Stimulated activated CD4-positive, alpha-beta T cell treated with anti-CD3 and anti-CD28 coated beads, Interleukin-1b, Interleukin-23, amount 100 ng/mL, for 4 hours (primary cell): ENCODE results near the gene LEMD1.
A peak's percentile ranks its signal among the peaks of the same experiment; 100 is the strongest.
"Not testable (repeated sequence)": the region's sequence is repeated elsewhere in the genome, so short reads cannot be mapped to it uniquely, and the experiment has no call there.

Experiments used
- DNase-seq, 2 donors: peaks; one replicate each; pipeline ENCODE4 v3.0.0-alpha.2; 2020; ENCODE audit warnings: low read depth in 2 of 2

LEMD1 gene

GRCh38 chr1:205447457-205448341, 25.8 kb upstream of the LEMD1 start:
- DNase-seq: no peak

- no peak for DNase-seq
Measured at GRCh38 chr1:205446828-205447227, 25.0 kb upstream of the LEMD1 start.

- no peak for DNase-seq
Measured at GRCh38 chr1:205445646-205445935, 23.7 kb upstream of the LEMD1 start.

GRCh38 chr1:205444931-205445645, 23.2 kb upstream of the LEMD1 start:
- no peak for DNase-seq

GRCh38 chr1:205444300-205444930, 22.6 kb upstream of the LEMD1 start:
- no peak for DNase-seq

- no peak for DNase-seq
Measured at GRCh38 chr1:205443585-205444299, 21.9 kb upstream of the LEMD1 start.

GRCh38 chr1:205442051-205442725, 20.3 kb upstream of the LEMD1 start:
- no peak for DNase-seq

GRCh38 chr1:205441716-205442050, 19.8 kb upstream of the LEMD1 start:
- no peak for DNase-seq

- no peak for DNase-seq
Measured at GRCh38 chr1:205441318-205441633, 19.4 kb upstream of the LEMD1 start.

GRCh38 chr1:205440476-205441317, 18.8 kb upstream of the LEMD1 start:
- DNase-seq: peak; percentile 47 to 49

- no peak for DNase-seq
Measured at GRCh38 chr1:205440121-205440475, 18.2 kb upstream of the LEMD1 start.

GRCh38 chr1:205438213-205439158, 16.6 kb upstream of the LEMD1 start:
- no peak for DNase-seq

- DNase-seq: no peak
Measured at GRCh38 chr1:205437570-205437969, 15.7 kb upstream of the LEMD1 start.

GRCh38 chr1:205436776-205437410, 15.0 kb upstream of the LEMD1 start:
- no peak for DNase-seq

GRCh38 chr1:205435578-205436573, 14.0 kb upstream of the LEMD1 start:
- no peak for DNase-seq

- DNase-seq: no peak
Measured at GRCh38 chr1:205434738-205435137, 12.9 kb upstream of the LEMD1 start.

- DNase-seq: not testable (repeated sequence)
Measured at GRCh38 chr1:205432692-205433091, 10.8 kb upstream of the LEMD1 start.

GRCh38 chr1:205432116-205432515, 10.3 kb upstream of the LEMD1 start:
- no peak for DNase-seq
